Subcutaneous abdominal adipose tissue (tissue), 5 donors: ENCODE data around the gene IGFN1.

Source experiments
- H3K27ac ChIP-seq: one replicate; pipeline ENCODE4 v1.7.0; 2013; ENCODE audit warnings: low read depth, mild to moderate bottlenecking, inconsistent platforms, low read length, moderate library complexity
- H3K27me3 ChIP-seq, 5 donors: one replicate each; pipeline ENCODE4 v1.7.0; 2013; ENCODE audit warnings: low read length in 5 of 5, inconsistent platforms in 1 of 5; ENCODE audit not compliant: control insufficient read depth in 5 of 5, insufficient read depth in 4 of 5
- H3K36me3 ChIP-seq, 5 donors: one replicate each; pipeline ENCODE4 v1.7.0; 2013; ENCODE audit warnings: low read length in 5 of 5; ENCODE audit not compliant: control insufficient read depth in 5 of 5, insufficient read depth in 5 of 5
- H3K4me1 ChIP-seq, 5 donors: one replicate each; pipeline ENCODE4 v1.7.0; 2013; ENCODE audit warnings: low read length in 5 of 5, mild to moderate bottlenecking in 3 of 5, moderate library complexity in 1 of 5; ENCODE audit not compliant: control insufficient read depth in 5 of 5, insufficient read depth in 5 of 5
- H3K4me3 ChIP-seq, 5 donors: one replicate each; pipeline ENCODE4 v1.7.0; 2013; ENCODE audit warnings: low read length in 5 of 5, low read depth in 1 of 5
- H3K9ac ChIP-seq, 5 donors: one replicate each; pipeline ENCODE4 v1.7.0; 2013; ENCODE audit warnings: low read length in 5 of 5, mild to moderate bottlenecking in 4 of 5, moderate library complexity in 3 of 5
- H3K9me3 ChIP-seq, 5 donors: one replicate each; pipeline ENCODE4 v1.7.0; 2013; ENCODE audit warnings: low read length in 5 of 5; ENCODE audit not compliant: control insufficient read depth in 5 of 5
- donor health status: healthy.
- donor health status: healthy.
- donor health status: healthy.
- donor health status: healthy.
- donor health status: healthy.

The IGFN1 gene

GRCh38 chr1:201214886-201215285 is 24.3 kb downstream of the IGFN1 start:
- Histone ChIP-seq H3K9me3 (no peaks in the 10 kb centered on the region), H3K4me1 (no peaks in the 10 kb centered on the region), H3K27me3 (peaks cover 0 to 12% (median 0%) of the 10 kb centered on the region in 5 donors), H3K36me3 (no peaks in the 10 kb centered on the region), H3K9ac (no peak overlapping the region), H3K27ac (no peak overlapping the region), H3K4me3 (no peak overlapping the region)

- Histone ChIP-seq H3K4me3 (no peak overlapping the region), H3K9ac (no peak overlapping the region), H3K36me3 (no peaks in the 10 kb centered on the region), H3K27ac (no peak overlapping the region), H3K9me3 (no peaks in the 10 kb centered on the region), H3K27me3 (peaks cover 0 to 12% (median 0%) of the 10 kb centered on the region in 5 donors), H3K4me1 (no peaks in the 10 kb centered on the region)
Observed at GRCh38 chr1:201215531-201216357, 25.1 kb downstream of the IGFN1 start.

GRCh38 chr1:201216395-201217085 is 25.9 kb downstream of the IGFN1 start:
- H3K36me3 ChIP-seq: no peaks in the 10 kb centered on the region
- H3K4me1 ChIP-seq: no peaks in the 10 kb centered on the region
- no peak overlapping the region for H3K4me3 ChIP-seq
- H3K27me3 ChIP-seq: peaks cover 0 to 12% (median 0%) of the 10 kb centered on the region in 5 donors
- no peak overlapping the region for H3K9ac ChIP-seq
- no peak overlapping the region for H3K27ac ChIP-seq
- H3K9me3 ChIP-seq: no peaks in the 10 kb centered on the region

GRCh38 chr1:201217146-201217545 is 26.5 kb downstream of the IGFN1 start:
- Histone ChIP-seq H3K27ac (no peak overlapping the region), H3K9ac (no peak overlapping the region), H3K4me3 (no peak overlapping the region), H3K4me1 (no peaks in the 10 kb centered on the region), H3K27me3 (peaks cover 0 to 6% (median 0%) of the 10 kb centered on the region in 5 donors), H3K36me3 (no peaks in the 10 kb centered on the region), H3K9me3 (no peaks in the 10 kb centered on the region)

GRCh38 chr1:201217851-201218250 is 27.2 kb downstream of the IGFN1 start:
- no peaks in the 10 kb centered on the region for H3K36me3 ChIP-seq
- H3K9me3 ChIP-seq: no peaks in the 10 kb centered on the region
- H3K4me3 ChIP-seq: no peak overlapping the region
- H3K27ac ChIP-seq: no peak overlapping the region
- H3K27me3 ChIP-seq: peaks cover 0 to under 1% (median 0%) of the 10 kb centered on the region in 5 donors
- H3K4me1 ChIP-seq: peaks cover 0 to 3% (median 0%) of the 10 kb centered on the region in 5 donors
- H3K9ac ChIP-seq: no peak overlapping the region

GRCh38 chr1:201218409-201218808 is 27.8 kb downstream of the IGFN1 start:
- no peaks in the 10 kb centered on the region for H3K36me3 ChIP-seq
- no peak overlapping the region for H3K4me3 ChIP-seq
- H3K9ac ChIP-seq: no peak overlapping the region
- no peaks in the 10 kb centered on the region for H3K9me3 ChIP-seq
- no peak overlapping the region for H3K27ac ChIP-seq
- H3K4me1 ChIP-seq: peaks cover 0 to 3% (median 0%) of the 10 kb centered on the region in 5 donors
- no peaks in the 10 kb centered on the region for H3K27me3 ChIP-seq

- Histone ChIP-seq H3K27ac (no peak overlapping the region), H3K9ac (no peak overlapping the region), H3K4me1 (peaks cover 0 to 3% (median 0%) of the 10 kb centered on the region in 5 donors), H3K27me3 (peaks cover 0 to 6% (median 0%) of the 10 kb centered on the region in 5 donors), H3K36me3 (no peaks in the 10 kb centered on the region), H3K4me3 (no peak overlapping the region), H3K9me3 (no peaks in the 10 kb centered on the region)
Observed at GRCh38 chr1:201219481-201220387, 29.1 kb downstream of the IGFN1 start.

- H3K9ac ChIP-seq: no peak overlapping the region
- peaks cover 0 to 3% (median 0%) of the 10 kb centered on the region in 5 donors for H3K4me1 ChIP-seq
- H3K36me3 ChIP-seq: no peaks in the 10 kb centered on the region
- H3K27ac ChIP-seq: no peak overlapping the region
- peaks cover 0 to 6% (median 0%) of the 10 kb centered on the region in 5 donors for H3K27me3 ChIP-seq
- H3K4me3 ChIP-seq: no peak overlapping the region
- no peaks in the 10 kb centered on the region for H3K9me3 ChIP-seq
Observed at GRCh38 chr1:201220388-201220715, 29.7 kb downstream of the IGFN1 start.

- Histone ChIP-seq H3K9ac (no peak overlapping the region), H3K9me3 (no peaks in the 10 kb centered on the region), H3K27ac (no peak overlapping the region), H3K4me3 (no peak overlapping the region), H3K27me3 (peaks cover 0 to 6% (median 0%) of the 10 kb centered on the region in 5 donors), H3K4me1 (peaks cover 0 to 3% (median 0%) of the 10 kb centered on the region in 5 donors), H3K36me3 (no peaks in the 10 kb centered on the region)
Observed at GRCh38 chr1:201221201-201221846, 30.7 kb downstream of the IGFN1 start.
